HepG2 (cell line): ENCODE results near the gene SLC35F3. TPM values are rescaled to one million over a fixed set of nuclear protein-coding genes. Genes with fewer than 3 reads are reported as not detected.

Experiments used
- ATAC-seq: fragments of 200-7000 bp; cut with Tn5 transposase; 3 replicates; pipeline ENCODE4 v1.9.1; 2020; ENCODE audit warnings: mild to moderate bottlenecking, moderate library complexity
- BruUV-seq: library from RNA; stranded (reverse); fragments of 400-500 nt; replicated peaks from 2 replicates; lab custom pipeline; 2021; lab: Mats Ljungman, UMichigan
- CTCF ChIA-PET: fragments of 300-600 bp; formaldehyde crosslinking; extraction: SDS; loops from one replicate; lab custom pipeline; 2021; ENCODE audit warnings: low total read pairs, inconsistent platforms, low intra/inter-chr PET ratio; lab: Yijun Ruan, JAX
- POLR2A ChIA-PET: fragments of 350-600 bp; sonication (Branson Sonifier 250); formaldehyde crosslinking; loops from one replicate; lab custom pipeline; 2020; ENCODE audit warnings: antibody characterized with exemption, inconsistent platforms; lab: Yijun Ruan, JAX
- DNase-seq: peaks from one replicate; pipeline ENCODE4 v3.0.0-alpha.2; 2015; ENCODE audit warnings: low spot score
- FAIRE-seq: peaks from 3 replicates; lab custom pipeline; 2011; peaks lifted over from hg19 to GRCh38; lab: Jason Lieb, UNC
- H2AFZ ChIP-seq: one replicate; pipeline ENCODE4 v1.6.1; 2011; ENCODE audit warnings: low read length, inconsistent platforms
- H3K27ac ChIP-seq: fragments of 300-600 bp; 3 replicates; pipeline ENCODE4 v1.8.0; 2011; ENCODE audit warnings: mixed run types, mild to moderate bottlenecking, mixed read lengths, low read length, inconsistent platforms; ENCODE audit not compliant: insufficient read depth; ENCODE audit errors: extremely low read length
- H3K27me3 ChIP-seq, 2 experiments: fragments of 200-600 bp in 1 of 2; 2 replicates in 1 of 2; 3 replicates in 1 of 2; pipeline versions ENCODE4 v1.6.0 to v1.8.0; 2011; ENCODE audit warnings: low read length in 2 of 2, mild to moderate bottlenecking in 2 of 2, moderate library complexity in 2 of 2, inconsistent platforms in 1 of 2; ENCODE audit not compliant: insufficient read depth in 2 of 2, control insufficient read depth in 1 of 2
- H3K36me3 ChIP-seq, 2 experiments: fragments of 200-600 bp in 1 of 2; replicated peaks in 1 of 2; 2 replicates in 1 of 2; 3 replicates in 1 of 2; pipeline versions ENCODE4 v1.5.1 to v1.8.0; 2011; ENCODE audit warnings: low read length in 2 of 2, inconsistent platforms in 1 of 2; ENCODE audit not compliant: insufficient read depth in 2 of 2, control insufficient read depth in 1 of 2
- H3K4me1 ChIP-seq: 2 replicates; pipeline ENCODE4 v1.5.1; 2012; ENCODE audit warnings: low read length, inconsistent platforms; ENCODE audit not compliant: insufficient read depth
- H3K4me2 ChIP-seq: 2 replicates; pipeline ENCODE4 v1.6.0; 2011; ENCODE audit warnings: low read depth, low read length, inconsistent platforms
- H3K4me3 ChIP-seq, 3 experiments: fragments of 200-600 bp in 1 of 3; sonication (generic), shearing (Covaris generic) in 1 of 3; replicated peaks in 1 of 3; 2 replicates each; pipeline ENCODE4 v1.5.1; 2011 to 2016; ENCODE audit warnings: low read length in 3 of 3, inconsistent platforms in 2 of 3, low read depth in 2 of 3, mild to moderate bottlenecking in 2 of 3, control low read depth in 1 of 3, mixed read lengths in 1 of 3; ENCODE audit not compliant: insufficient read depth in 1 of 3
- H3K79me2 ChIP-seq: one replicate; pipeline ENCODE4 v1.6.1; 2011; ENCODE audit warnings: low read length, inconsistent platforms; ENCODE audit not compliant: insufficient read depth
- H3K9ac ChIP-seq: 2 replicates; pipeline ENCODE4 v1.6.0; 2011; ENCODE audit warnings: mild to moderate bottlenecking, low read depth, low read length, inconsistent platforms; ENCODE audit not compliant: insufficient read depth
- H3K9me3 ChIP-seq: 2 replicates; pipeline ENCODE4 v1.5.1; 2012; ENCODE audit warnings: mild to moderate bottlenecking, low read length
- H4K20me1 ChIP-seq: 2 replicates; pipeline ENCODE4 v1.6.0; 2011; ENCODE audit warnings: inconsistent platforms, mild to moderate bottlenecking, low read length, moderate library complexity; ENCODE audit not compliant: insufficient read depth
- CCAR2 ChIP-seq: fragments of 200-400 bp; formaldehyde crosslinking; optimal IDR thresholded peaks from 2 replicates; pipeline ENCODE3; 2018; ENCODE audit warnings: low read depth, mild to moderate bottlenecking, low read length, moderate library complexity
- ERF ChIP-seq: IDR thresholded peaks from 2 replicates; pipeline ENCODE4 v1.6.1; 2018; ENCODE audit warnings: missing biosample characterization, missing genetic modification reagents
- MED8 ChIP-seq: sonication (generic); formaldehyde crosslinking; IDR thresholded peaks from 2 replicates; pipeline ENCODE4 v1.8.1; 2023; ENCODE audit warnings: mild to moderate bottlenecking, missing genetic modification reagents; ENCODE audit not compliant: insufficient replicate concordance
- MEIS1 ChIP-seq: sonication (generic); formaldehyde crosslinking; IDR thresholded peaks from 2 replicates; pipeline ENCODE4 v1.9.0; 2021; ENCODE audit warnings: mild to moderate bottlenecking, missing genetic modification reagents, moderate library complexity, borderline replicate concordance
- MTA3 ChIP-seq: sonication (generic); formaldehyde crosslinking; IDR thresholded peaks from 2 replicates; pipeline ENCODE4 v1.4.0; 2020; ENCODE audit warnings: missing genetic modification reagents
- NFE2 ChIP-seq: sonication (generic); formaldehyde crosslinking; IDR thresholded peaks from 2 replicates; pipeline ENCODE4 v1.4.0; 2020; ENCODE audit warnings: missing genetic modification reagents
- NFKBIZ ChIP-seq: IDR thresholded peaks from 2 replicates; pipeline ENCODE4 v1.6.1; 2018; ENCODE audit warnings: missing genetic modification reagents, missing compliant biosample characterization
- PRMT3 ChIP-seq: sonication (generic); formaldehyde crosslinking; IDR thresholded peaks from 2 replicates; pipeline ENCODE4 v1.8.1; 2022; ENCODE audit warnings: low read depth, mild to moderate bottlenecking, moderate library complexity, missing genetic modification reagents, borderline replicate concordance
- SMARCE1 ChIP-seq: fragments of 450-650 bp; IDR thresholded peaks from 2 replicates; pipeline ENCODE4 v1.6.1; 2017; ENCODE audit warnings: borderline replicate concordance
- STAG1 ChIP-seq: sonication (generic); formaldehyde crosslinking; IDR thresholded peaks from 2 replicates; pipeline ENCODE4 v1.4.0; 2020; ENCODE audit warnings: missing genetic modification reagents
- TAF15 ChIP-seq: fragments of 200-400 bp; formaldehyde crosslinking; IDR thresholded peaks from one replicate; pipeline ENCODE4 v1.6.1; 2018; ENCODE audit warnings: mild to moderate bottlenecking, low read depth, low read length; ENCODE audit not compliant: poor library complexity, severe bottlenecking
- ZC3H4 ChIP-seq: sonication (generic); formaldehyde crosslinking; IDR thresholded peaks from 2 replicates; pipeline ENCODE4 v1.4.0; 2020; ENCODE audit warnings: missing genetic modification reagents, borderline replicate concordance
- ZFP41 ChIP-seq: sonication (generic); formaldehyde crosslinking; IDR thresholded peaks from 2 replicates; pipeline ENCODE4 v1.4.0; 2020; ENCODE audit warnings: mild to moderate bottlenecking, missing genetic modification reagents, borderline replicate concordance
- ZNF253 ChIP-seq: sonication (generic); formaldehyde crosslinking; IDR thresholded peaks from 2 replicates; pipeline ENCODE4 v1.8.0; 2022; ENCODE audit warnings: mild to moderate bottlenecking, missing genetic modification reagents, borderline replicate concordance
- ZNF264 ChIP-seq: sonication (generic); formaldehyde crosslinking; IDR thresholded peaks from 2 replicates; pipeline ENCODE4 v1.4.0; 2020; ENCODE audit warnings: missing genetic modification reagents
- ZNF354B ChIP-seq: sonication (generic); formaldehyde crosslinking; IDR thresholded peaks from 2 replicates; pipeline ENCODE4 v1.8.0; 2022; ENCODE audit warnings: mild to moderate bottlenecking, missing genetic modification reagents
- ZSCAN20 ChIP-seq: sonication (generic); formaldehyde crosslinking; IDR thresholded peaks from 2 replicates; pipeline ENCODE4 v1.4.0; 2020; ENCODE audit warnings: missing genetic modification reagents, mild to moderate bottlenecking, borderline replicate concordance
- WGBS: methylation state at CpG from one replicate; pipeline ENCODE4 v1.1.6; 2017; ENCODE audit warnings: low lambda C conversion rate; 5-methylcytosine and 5-hydroxymethylcytosine counted together
- in situ Hi-C: cut with HindIII; loops from 2 replicates; pipeline ENCODE4 v1.10.0; 2017; ENCODE audit warnings: low pct_unique_long_range_greater_than_20kb; ENCODE audit not compliant: extremely low pct_ligation_motif_present
- intact Hi-C: fragments of 100-400 bp; cut with micrococcal nuclease; formaldehyde crosslinking; loops from one replicate; pipeline ENCODE4 v1.10.0; 2022; ENCODE audit not compliant: unreplicated experiment
- polyA plus RNA-seq, 8 experiments: library from polyadenylated mRNA; depleted of rRNA in 3 of 8; stranded (reverse) in 7 of 8; unstranded in 1 of 8; fragments of >200 nt; fragmentation: Illumina TruSeq in 4 of 8; extraction: Trizol in 4 of 8; gene quantifications; 2 replicates each; pipeline versions ENCODE4 v1.2.1 to v1.2.3, GENCODE V29; 2011 to 2016; ENCODE audit warnings: low read depth in 4 of 8, missing spikeins in 1 of 8, mixed read lengths in 1 of 8; ENCODE audit not compliant: insufficient read depth in 1 of 8
- total RNA-seq, 5 experiments: library from RNA; depleted of rRNA; stranded (reverse); fragments of >200 nt; fragmentation: Illumina TruSeq; extraction: Trizol; gene quantifications; 2 replicates each; pipeline ENCODE4 v1.2.3, GENCODE V29; 2016; ENCODE audit warnings: low read depth in 1 of 5
- TF ChIP-seq, protein P1 (sequence below): fragments of 450-650 bp; IDR thresholded peaks from 2 replicates; pipeline ENCODE4 v1.6.1; 2016

The SLC35F3 gene
- total and polyA plus RNA-seq, 2 of the 13 experiments (the other 11 are each of a cell fraction or from before 2014, with no cell fraction given), result not detected

DNA sequence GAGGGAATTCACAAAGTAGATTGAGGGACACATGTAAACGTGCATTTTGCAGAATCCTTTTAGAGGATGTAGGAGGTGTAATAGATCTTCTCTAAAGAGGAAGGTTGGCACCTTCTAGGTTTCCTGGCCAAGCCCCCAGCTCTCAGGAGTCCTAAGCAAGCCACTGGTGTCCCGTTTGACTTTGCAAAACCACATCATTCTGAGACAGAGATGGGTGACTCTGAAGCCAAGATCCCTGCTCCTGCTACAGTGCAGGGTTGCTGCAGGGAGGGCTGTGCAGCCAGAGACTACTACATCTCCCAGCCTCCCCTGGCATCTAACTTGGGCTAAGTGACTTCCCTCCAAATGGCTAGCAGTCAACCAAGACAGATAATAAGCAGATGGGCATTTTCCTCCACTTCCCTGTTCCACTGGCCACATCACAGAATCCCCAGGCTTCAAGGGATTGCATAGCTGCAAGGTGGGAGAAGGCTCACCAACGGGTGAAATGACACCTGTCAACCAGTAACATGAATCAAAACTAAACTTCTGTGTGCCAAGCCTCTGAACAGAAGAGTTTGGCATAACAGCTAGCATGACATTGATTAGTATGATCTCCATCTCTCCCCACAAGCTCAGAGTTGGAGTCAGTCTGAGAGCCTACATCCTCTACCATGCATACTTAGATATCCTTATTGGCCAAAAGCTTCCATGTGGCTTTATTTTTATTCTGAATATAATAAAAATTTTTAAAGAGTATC lies 339.2 kb downstream of the SLC35F3 start:
- Histone ChIP-seq H3K4me1 (no peaks in the 10 kb centered on the region), H3K36me3 (no peaks in the 10 kb centered on the region), H3K27me3 (no peaks in the 10 kb centered on the region), H4K20me1 (no peaks in the 10 kb centered on the region), H3K9ac (no peak overlapping the region), H3K4me3 (no peak overlapping the region), H3K4me2 (no peak overlapping the region), H3K27ac (no peak overlapping the region)
- CTCF ChIA-PET, result no interaction called here
- POLR2A ChIA-PET, result no interaction called here
- in situ Hi-C loops, result no loop called here
- intact Hi-C loops, result no loop called here
- WGBS, result 0% methylated on average over 1 of the region's 3 CpGs
- TF ChIP-seq STAG1, result no peak
- no peak for TF ChIP-seq ZSCAN20
- no peak for TF ChIP-seq SMARCE1
- TF ChIP-seq NFKBIZ (CRISPR knock-in tag), result no peak
- no peak for TF ChIP-seq MED8 (CRISPR knock-in tag)
- TF ChIP-seq ZNF253 (CRISPR knock-in tag), result no peak
- no peak for TF ChIP-seq CCAR2
- no peak for TF ChIP-seq ERF (CRISPR knock-in tag)
- no peak for TF ChIP-seq PRMT3 (CRISPR knock-in tag)
- no peak for TF ChIP-seq ZNF354B (CRISPR knock-in tag)
- TF ChIP-seq ZNF264 (CRISPR knock-in tag), result no peak
- TF ChIP-seq ZFP41 (CRISPR knock-in tag), result no peak
- TF ChIP-seq, protein P1, sequence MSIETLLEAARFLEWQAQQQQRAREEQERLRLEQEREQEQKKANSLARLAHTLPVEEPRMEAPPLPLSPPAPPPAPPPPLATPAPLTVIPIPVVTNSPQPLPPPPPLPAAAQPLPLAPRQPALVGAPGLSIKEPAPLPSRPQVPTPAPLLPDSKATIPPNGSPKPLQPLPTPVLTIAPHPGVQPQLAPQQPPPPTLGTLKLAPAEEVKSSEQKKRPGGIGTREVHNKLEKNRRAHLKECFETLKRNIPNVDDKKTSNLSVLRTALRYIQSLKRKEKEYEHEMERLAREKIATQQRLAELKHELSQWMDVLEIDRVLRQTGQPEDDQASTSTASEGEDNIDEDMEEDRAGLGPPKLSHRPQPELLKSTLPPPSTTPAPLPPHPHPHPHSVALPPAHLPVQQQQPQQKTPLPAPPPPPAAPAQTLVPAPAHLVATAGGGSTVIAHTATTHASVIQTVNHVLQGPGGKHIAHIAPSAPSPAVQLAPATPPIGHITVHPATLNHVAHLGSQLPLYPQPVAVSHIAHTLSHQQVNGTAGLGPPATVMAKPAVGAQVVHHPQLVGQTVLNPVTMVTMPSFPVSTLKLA, result no peak
- no peak for TF ChIP-seq ZC3H4 (CRISPR knock-in tag)
- no peak for TF ChIP-seq TAF15
- TF ChIP-seq MTA3 (CRISPR knock-in tag), result no peak
- no peak for TF ChIP-seq NFE2
- TF ChIP-seq MEIS1, result no peak
- TF ChIP-seq, all 625 proteins: peak for 0
- Histone ChIP-seq H3K79me2 (no peaks in the 10 kb centered on the region), H2AFZ (no peak overlapping the region), H3K9me3 (peaks cover 19% of the 10 kb centered on the region)
- FAIRE-seq (no peak), DNase-seq (no peak), ATAC-seq (no peak)
- no TSS peak for BruUV-seq
